HG03457 (cell line): Measurements from ENCODE around the gene SLC44A2.

Experiments
- ATAC-seq: cut with Tn5 transposase; IDR thresholded peaks from one replicate; pipeline ENCODE4 v1.9.1; 2021; ENCODE audit warnings: moderate number of reproducible peaks; ENCODE audit not compliant: unreplicated experiment

SLC44A2 gene

DNA sequence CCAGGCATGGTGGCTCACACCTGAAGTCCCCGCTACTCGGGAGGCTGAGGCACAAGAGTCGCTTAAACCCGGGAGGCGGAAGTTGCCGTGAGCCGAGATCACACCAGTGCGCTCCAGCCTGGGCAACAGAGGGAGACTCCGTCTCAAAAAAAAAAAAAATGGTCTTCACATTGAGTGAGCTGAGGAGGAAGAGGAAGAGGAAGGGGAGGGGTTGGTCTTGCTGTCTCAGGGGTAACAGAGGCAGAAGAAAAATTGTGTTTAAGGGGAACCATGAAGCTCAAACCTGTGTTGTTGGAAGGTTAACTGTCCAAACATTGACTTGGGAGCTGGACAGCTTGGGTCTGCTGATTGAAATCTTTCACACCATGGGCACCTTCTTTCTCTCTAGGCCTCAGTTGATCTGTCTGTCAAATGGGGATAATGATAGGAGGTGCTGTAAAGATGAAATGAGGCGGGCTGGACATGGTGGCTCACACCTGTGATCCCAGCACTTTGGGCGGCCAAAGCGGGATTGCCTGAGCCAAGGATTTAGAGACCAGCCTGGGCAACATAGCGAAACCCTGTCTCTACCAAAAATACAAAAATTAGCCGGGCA, 9.8 kb upstream of the SLC44A2 start:
- no peak for ATAC-seq

DNA sequence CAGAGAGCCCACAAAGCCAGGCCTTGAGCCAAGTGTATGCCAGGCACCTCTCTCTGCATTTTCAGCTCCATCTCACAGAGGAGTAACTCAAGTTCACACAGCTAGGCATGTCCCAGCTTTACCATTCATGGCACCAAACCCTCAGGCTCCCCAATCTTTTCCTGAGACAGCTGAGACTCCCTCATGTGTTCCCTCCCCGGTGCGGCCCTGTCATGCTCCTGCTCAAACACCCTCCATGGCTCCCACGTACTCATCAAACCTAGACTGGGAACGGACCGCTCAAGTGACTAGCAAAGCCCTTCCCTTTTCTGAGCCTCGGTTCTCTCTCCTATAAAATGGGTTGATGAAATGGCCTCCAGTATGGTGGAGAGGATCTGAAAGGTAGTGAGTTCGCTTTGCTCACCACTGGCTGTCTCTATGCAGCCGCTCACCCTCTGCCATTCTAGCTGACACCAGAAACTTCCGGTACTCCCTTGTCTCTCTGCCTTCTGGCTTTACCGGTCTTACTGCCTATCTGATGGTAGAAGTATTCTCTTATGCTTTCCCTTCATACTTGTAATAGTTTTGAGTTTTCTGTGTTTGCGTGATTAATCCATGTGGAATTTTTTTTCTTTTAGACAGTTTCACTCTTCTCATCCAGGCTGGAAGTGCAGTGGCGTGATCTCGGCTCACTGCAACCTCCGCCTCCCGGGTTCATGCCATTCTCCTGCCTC, 7.8 kb upstream of the SLC44A2 start:
- no peak for ATAC-seq

DNA sequence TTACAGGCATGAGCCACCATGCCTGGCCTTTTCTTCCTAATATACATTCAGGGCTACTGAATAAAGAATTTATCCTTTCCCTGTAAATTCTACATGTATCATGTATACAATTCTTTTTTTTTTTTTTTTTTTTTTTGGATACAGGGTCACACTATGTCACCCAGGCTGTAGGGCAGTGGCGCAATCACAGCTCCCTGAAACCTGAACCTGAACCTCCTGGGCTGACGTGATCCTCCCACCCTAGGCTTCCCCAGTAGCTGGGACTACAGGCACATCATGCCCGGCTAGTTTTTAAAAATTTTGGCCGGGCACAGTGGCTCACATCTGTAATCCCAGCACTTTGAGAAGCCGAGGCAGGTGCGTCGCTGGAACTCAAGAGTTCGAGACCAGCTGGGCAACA, 6.5 kb upstream of the SLC44A2 start:
- ATAC-seq = no peak

DNA sequence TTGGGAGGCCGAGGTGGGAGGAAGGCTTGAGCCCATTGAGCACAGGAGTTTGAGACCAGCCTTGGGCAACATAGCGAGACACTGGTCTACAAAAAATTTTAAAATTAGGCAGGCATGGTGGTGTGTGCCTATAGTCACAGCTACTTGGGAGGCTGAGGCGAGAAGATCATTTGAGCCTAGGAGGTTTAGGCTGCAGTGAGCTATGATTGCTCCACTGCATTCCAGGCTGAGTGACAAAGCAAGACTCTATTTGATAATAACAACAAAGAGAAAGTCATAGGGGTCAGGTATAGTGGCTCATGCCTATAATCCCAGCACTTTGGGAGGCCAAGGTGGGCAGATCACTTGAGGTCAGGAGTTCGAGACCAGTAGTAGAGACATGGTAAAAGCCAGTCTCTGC, 4.6 kb upstream of the SLC44A2 start:
- ATAC-seq = no peak

DNA sequence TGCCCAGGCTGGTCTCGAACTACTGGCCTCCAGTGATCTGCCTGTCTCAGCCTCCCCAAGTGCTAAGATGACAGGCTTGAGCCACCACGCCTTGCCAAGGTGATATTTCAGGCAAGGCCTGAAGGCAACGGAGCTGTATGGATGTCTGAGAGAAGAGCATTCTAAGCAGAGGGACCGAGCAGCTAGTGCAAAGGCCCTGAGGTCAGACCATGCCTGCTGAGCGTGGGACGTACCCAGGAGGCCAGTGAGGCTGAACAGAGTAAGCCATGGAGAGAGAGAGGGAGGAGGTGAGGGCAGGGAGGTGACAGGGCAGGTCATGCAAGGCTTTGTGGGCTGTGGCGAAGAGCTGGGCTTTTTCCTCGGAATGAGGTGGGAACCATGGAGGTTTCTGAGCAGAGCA, 3.4 kb upstream of the SLC44A2 start:
- no peak for ATAC-seq

DNA sequence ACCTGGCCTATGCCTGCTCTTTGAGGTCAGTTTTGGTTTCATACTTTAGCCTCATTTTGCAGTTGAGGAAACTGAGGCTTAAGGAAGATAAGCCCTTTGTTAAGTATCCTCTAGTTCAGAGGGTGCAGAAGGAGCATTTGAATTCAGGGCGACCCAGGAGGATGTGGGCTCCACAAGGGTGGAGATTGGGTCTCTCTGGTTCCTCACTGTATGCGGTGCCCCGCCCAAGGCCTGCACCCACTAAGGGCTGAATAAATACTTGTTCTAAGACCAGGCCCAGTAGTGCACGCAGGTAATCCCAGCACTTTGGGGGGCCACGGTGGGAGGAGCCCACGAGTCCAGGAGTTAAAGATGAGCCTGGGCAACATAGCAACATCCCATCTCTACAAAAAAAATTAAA, 768 bp upstream of the SLC44A2 start:
- ATAC-seq = no peak

DNA sequence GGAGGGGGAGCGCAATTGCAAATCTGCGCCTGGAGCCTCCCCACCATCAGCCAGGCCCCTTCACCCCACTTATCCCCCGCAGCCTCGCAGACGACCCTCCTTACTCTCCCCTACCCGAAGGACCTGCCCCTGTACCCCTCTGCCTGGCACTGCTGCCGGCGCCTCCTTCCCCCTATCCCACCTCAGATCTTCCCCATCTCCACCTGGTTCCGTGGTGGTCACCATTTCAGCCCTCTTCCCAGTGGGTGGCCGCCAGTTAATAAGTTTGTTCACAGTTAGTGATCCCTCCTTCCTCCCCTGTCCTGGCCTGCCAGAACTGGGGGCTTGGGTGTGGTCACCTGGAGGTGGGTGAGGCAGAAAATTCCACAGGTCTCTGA, 397 bp downstream of the SLC44A2 start:
- no peak for ATAC-seq

DNA sequence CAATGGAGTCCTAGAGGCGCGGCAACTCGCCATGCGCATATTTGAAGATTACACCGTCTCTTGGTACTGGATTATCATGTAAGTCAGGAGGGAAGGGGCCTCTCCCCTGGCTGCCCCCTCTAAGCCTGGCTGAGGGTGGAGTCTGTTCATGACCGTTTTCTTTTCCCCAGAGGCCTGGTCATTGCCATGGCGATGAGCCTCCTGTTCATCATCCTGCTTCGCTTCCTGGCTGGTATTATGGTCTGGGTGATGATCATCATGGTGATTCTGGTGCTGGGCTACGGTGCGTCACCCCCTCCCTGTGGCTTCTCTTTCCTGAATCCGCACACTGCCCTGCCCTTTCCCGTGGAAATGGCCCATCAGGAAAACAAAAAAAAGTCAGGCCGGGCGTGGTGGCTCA, 6.5 kb downstream of the SLC44A2 start:
- ATAC-seq = no peak

DNA sequence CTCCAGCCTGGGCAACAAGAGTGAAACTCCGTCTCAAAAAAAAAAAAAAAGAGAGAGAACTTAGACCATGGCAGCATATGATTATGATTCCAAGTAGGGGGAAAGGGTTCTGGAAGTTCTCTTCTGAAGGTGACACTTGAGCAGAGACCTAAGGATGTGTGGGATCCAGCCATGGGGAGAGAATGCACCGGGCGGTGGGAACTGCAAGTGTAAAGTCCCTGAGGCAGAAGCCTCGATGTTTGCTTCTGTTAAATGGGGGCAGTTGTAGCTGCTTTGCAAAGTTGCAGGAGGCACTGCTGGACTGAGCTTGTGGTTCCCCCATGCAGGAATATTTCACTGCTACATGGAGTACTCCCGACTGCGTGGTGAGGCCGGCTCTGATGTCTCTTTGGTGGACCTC, 9.1 kb downstream of the SLC44A2 start:
- no peak for ATAC-seq

DNA sequence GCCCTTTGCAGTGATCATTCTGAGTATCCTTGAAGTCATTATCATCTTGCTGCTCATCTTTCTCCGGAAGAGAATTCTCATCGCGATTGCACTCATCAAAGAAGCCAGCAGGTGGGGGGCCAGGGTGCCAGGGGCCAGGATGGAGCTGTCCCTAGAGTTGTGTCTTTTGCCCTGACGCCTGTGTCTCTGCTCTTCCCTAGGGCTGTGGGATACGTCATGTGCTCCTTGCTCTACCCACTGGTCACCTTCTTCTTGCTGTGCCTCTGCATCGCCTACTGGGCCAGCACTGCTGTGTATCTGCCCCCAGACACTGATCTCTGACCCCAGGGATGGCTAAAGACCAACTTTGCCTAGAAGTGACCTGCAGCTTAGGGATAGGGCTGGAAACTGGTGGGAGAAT, 9.6 kb downstream of the SLC44A2 start:
- ATAC-seq = no peak

DNA sequence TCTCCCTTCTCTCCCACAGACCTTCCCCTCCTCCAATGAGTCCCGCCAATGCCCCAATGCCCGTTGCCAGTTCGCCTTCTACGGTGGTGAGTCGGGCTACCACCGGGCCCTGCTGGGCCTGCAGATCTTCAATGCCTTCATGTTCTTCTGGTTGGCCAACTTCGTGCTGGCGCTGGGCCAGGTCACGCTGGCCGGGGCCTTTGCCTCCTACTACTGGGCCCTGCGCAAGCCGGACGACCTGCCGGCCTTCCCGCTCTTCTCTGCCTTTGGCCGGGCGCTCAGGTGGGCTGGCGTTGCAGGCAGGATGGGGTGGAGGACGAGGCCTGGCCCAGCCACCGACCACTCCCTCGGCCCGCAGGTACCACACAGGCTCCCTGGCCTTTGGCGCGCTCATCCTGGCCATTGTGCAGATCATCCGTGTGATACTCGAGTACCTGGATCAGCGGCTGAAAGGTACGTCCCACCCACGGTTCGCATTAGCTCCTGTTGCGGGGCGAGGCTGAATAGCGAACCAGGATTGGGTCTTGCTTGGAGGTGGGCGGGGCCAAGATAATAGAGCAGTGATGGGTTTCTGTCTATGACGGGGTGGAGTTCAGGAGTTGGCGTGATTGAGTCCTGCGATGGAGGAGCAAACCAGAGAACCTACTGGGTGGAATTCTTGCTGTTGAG, 11.1 kb downstream of the SLC44A2 start:
- ATAC-seq = no peak

DNA sequence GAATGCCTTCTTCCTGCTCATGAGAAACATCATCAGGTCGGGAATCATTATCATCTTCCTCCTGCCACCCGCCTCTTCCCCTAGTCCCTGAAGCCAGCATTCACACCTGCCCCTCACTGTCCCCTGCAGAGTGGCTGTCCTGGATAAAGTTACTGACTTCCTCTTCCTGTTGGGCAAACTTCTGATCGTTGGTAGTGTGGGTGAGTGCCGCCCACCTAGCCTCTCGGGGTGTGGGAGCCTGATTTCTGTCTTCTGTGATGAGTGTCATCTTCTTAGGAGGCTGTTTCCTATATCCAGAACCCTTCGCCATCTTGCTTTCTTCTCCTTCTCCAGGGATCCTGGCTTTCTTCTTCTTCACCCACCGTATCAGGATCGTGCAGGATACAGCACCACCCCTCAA, 12.5 kb downstream of the SLC44A2 start:
- ATAC-seq = no peak

DNA sequence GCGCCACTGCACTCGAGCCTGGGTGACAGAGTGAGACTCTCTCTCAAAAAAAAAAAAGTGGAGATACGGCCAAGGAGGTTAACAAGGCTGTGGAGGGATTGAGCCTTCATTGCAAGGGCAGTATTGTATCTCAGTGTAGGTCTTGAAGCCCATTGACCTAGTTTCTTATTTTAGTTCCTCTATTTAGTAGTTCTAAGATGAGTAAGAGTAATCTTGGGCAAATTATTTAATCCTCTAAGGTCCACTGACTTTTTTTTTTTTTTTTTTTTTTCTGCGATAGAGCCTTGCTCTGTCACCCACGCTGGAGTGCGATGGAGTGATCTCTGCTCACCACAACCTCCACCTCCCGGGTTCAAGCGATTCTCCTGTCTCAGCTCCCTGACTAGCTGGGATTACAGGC, 14.5 kb downstream of the SLC44A2 start:
- no peak for ATAC-seq

DNA sequence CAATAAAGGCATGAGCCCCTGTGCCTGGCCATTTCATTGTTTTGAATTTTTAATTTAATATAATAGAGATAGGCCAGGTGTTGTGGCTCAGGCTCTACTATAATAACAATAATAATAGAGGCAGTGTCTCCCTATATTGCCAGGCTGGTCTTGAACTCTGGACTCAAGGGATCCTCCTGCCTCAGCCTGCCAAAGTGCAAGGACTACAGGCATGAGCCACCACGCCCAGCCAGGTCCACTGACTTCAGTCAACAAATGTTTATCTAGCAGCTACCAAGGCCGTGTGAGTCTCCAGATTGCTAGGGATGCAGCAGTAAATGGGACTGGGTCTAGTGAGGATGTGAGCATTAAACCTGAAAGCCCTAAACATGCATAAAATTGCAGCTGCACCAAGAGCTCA, 15.0 kb downstream of the SLC44A2 start:
- ATAC-seq = no peak

DNA sequence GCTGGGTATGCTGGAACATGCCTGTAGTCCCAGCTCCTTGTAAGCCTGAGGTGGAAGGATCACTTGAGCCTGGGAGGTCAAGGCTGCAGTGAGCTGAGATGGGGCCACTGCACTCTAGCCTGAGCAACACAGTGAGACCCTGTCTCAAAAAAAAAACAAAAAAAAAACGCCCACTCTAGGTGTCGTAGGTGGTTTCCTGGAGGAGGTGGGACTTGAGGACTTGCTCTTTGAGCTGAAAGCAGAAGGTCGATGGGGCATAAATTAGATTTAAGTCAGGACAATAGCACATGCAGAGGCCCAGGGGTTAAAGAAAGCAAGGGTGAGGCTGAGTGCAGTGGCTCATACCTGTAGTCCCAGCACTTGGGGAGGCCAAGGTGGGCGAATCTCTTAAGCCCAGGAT, 15.9 kb downstream of the SLC44A2 start:
- no peak for ATAC-seq

DNA sequence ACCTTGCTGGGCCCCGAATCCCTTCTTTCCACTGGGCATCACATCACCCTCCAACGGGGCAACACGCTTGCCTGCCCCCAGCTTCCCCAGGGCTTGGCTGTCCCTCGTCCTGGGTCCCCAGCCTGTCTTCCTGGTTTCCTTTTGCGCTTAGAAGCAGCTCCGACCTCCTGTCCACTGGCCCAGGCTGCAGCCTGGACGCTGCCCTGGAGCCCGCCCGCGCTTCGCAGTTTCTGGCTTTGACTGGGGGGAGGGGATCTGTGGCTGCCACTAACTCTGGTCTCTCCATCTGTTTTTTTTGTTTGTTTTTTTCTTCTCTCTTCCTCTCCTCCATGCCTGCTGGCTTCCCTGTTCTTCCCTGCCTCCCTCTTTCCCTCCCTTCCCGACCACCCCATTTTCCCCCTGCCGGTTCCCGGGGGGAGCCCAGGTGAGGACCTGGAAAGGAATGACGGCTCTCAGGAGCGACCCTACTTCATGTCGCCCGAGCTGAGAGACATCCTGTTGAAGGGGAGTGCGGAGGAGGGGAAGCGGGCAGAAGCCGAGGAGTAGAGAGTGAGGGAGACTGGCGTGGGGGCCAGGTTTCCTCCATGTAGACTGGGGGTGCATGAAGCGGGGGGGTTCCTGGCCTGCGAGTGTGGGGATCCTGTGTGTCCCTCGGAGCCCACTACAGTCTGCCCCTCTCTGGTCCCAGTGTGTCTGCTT, 17.3 kb downstream of the SLC44A2 start:
- ATAC-seq = no peak

DNA sequence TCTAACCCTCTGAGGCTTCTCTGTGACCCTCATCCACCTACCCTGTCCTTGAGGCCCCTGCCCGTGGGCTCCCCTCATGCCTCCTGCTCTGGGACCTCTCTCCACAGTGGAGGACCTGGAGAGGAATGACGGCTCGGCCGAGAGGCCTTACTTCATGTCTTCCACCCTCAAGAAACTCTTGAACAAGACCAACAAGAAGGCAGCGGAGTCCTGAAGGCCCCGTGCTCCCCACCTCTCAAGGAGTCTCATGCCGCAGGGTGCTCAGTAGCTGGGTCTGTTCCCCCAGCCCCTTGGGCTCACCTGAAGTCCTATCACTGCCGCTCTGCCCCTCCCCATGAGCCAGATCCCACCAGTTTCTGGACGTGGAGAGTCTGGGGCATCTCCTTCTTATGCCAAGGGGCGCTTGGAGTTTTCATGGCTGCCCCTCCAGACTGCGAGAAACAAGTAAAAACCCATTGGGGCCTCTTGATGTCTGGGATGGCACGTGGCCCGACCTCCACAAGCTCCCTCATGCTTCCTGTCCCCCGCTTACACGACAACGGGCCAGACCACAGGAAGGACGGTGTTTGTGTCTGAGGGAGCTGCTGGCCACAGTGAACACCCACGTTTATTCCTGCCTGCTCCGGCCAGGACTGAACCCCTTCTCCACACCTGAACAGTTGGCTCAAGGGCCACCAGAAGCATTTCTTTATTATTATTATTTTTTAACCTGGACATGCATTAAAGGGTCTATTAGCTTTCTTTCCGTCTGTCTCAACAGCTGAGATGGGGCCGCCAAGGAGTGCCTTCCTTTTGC, 18.0 kb downstream of the SLC44A2 start:
- ATAC-seq = no peak

DNA sequence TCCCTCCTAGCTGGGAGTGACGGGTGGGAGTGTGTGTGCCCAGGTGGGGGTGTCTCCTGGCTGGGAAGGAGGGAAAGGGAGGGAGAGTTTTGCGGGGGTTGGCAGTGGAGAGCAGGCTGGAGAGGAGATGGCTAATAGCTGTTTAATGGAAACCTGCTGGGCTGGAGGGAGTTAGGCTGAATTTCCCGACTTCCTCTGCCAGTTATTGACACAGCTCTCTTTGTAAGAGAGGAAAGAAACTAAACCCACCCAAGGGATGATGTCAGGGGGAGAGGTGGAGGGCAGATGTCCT, 18.6 kb downstream of the SLC44A2 start:
- ATAC-seq = no peak

DNA sequence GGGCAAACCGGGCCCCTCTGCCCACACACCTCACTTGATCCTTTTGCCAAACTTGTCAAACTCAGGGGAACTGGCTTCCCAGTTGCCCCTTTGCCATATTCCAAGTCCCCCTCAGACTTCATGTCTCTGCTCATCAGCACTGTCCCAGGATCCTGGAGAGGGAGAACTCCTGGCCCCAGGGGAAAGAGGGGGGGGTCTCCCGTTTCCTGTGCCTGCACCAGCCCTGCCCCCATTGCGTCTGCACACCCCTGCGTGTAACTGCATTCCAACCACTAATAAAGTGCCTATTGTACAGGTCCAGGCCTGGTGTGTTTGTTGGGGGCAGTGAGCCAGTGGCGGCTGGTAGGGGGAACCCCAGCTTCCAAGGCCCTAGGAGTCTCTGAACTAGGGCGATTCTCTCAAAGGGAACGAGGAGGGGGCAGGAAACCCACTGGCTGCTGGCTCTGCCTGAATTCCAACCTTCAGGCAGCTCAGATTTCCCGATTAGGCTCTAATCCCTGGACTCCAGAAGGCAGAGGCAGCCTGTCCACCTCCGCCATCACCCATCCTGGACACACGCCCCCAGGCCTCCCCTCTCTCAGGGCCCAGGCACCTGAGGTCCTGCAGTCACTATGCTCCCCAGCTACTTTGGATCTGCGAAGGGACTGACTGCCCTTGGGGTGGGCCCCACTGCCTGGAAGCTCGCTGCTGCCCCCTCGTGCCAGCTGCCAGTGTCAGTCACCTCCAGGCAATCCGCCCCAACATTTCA, 19.1 kb downstream of the SLC44A2 start:
- ATAC-seq = no peak

DNA sequence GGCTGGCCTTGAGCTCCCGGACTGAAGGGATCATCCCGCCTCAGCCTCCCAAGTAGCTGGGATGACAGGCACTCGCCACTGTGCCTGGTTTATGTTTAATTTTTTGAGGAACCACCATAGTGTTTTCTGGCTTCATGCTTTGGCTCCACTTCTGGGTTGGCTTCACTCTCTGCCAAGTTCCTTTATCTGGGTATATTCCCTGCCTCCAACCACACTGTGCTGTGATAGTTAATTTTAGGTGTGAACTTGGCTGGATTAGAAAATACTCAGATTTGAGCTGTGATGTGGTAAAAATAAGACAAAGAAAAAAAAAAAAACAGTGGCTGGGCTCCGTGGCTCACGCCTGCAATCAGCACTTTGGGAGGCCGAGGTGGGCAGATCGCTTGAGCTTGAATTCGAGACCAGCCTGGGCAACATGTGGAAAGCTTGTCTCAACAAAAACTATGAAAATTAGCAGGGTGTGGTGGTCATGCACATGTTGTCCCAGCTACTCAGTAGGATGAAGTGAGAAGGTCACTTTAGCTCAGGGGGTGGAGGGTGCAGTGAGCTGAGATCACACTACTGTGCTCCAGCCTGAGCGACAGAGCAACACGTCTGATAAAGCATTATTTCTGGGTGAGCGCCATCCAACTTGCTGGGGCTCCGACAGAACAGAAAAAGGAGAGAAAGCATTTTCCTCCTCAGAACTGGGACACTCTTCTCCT, 21.3 kb downstream of the SLC44A2 start:
- ATAC-seq = no peak
